Muscle of back (tissue), 11 donors: ENCODE measurements around the gene ACYP2. TPM values are rescaled to one million over a fixed set of nuclear protein-coding genes. Genes with fewer than 3 reads are reported as not detected.

Experiments
- DNase-seq, 3 donors: peaks; one replicate each; pipeline versions ENCODE4 v3.0.0 to v3.0.0-alpha.2; 2013
- polyA plus RNA-seq, 10 donors: library from polyadenylated mRNA; unstranded; fragments of 120-200 nt; gene quantifications; one replicate each; pipeline ENCODE4 v1.2.1, GENCODE V29; 2013; ENCODE audit not compliant: insufficient read length in 10 of 10

The ACYP2 gene
- polyA plus RNA-seq, 10 donors, result 19.0 to 29.3 (median 23.8) TPM

- DNase-seq, result peak in 2 of 3 donors; percentile 40 to 65
Measured at GRCh38 chr2:54149638-54150441, 34.4 kb downstream of the ACYP2 start.

- DNase-seq, result no peak
Measured at GRCh38 chr2:54158311-54158710, 42.9 kb downstream of the ACYP2 start.

GRCh38 chr2:54161660-54162424, 46.4 kb downstream of the ACYP2 start:
- peak; percentile 10 to 70 (median 42) for DNase-seq

GRCh38 chr2:54164106-54164505, 48.7 kb downstream of the ACYP2 start:
- DNase-seq, result no peak

GRCh38 chr2:54166121-54166773, 50.8 kb downstream of the ACYP2 start:
- DNase-seq, result no peak

GRCh38 chr2:54176577-54176976, 61.2 kb downstream of the ACYP2 start:
- DNase-seq, result peak; percentile 42 to 80 (median 56)

GRCh38 chr2:54183281-54183680, 67.9 kb downstream of the ACYP2 start:
- no peak for DNase-seq

- DNase-seq, result peak in 1 of 3 donors; percentile 10
Measured at GRCh38 chr2:54183972-54184371, 68.6 kb downstream of the ACYP2 start.

- no peak for DNase-seq
Measured at GRCh38 chr2:54185105-54185504, 69.7 kb downstream of the ACYP2 start.

- DNase-seq, result no peak
Measured at GRCh38 chr2:54187331-54187730, 71.9 kb downstream of the ACYP2 start.

GRCh38 chr2:54189539-54189938, 74.1 kb downstream of the ACYP2 start:
- DNase-seq, result no peak

- no peak for DNase-seq
Measured at GRCh38 chr2:54191361-54192135, 76.1 kb downstream of the ACYP2 start.

- DNase-seq, result no peak
Measured at GRCh38 chr2:54194761-54195750, 79.6 kb downstream of the ACYP2 start.

GRCh38 chr2:54196646-54197045, 81.2 kb downstream of the ACYP2 start:
- no peak for DNase-seq

GRCh38 chr2:54204476-54204875, 89.1 kb downstream of the ACYP2 start:
- DNase-seq, result no peak

GRCh38 chr2:54206596-54206995, 91.2 kb downstream of the ACYP2 start:
- DNase-seq, result peak in 1 of 3 donors; percentile 50

GRCh38 chr2:54207666-54208195, 92.3 kb downstream of the ACYP2 start:
- DNase-seq, result peak in 1 of 3 donors; percentile 59

- DNase-seq, result peak; percentile 35 to 72 (median 38)
Measured at GRCh38 chr2:54208364-54209240, 93.2 kb downstream of the ACYP2 start.

- DNase-seq, result peak in 2 of 3 donors; percentile 10 to 33
Measured at GRCh38 chr2:54209379-54209778, 94.0 kb downstream of the ACYP2 start.
